Tibial artery (tissue), 4 donors: Measurements from ENCODE around the gene IL12RB1.
A peak's percentile ranks its signal among the peaks of the same experiment; 100 is the strongest.

ENCODE experiments used
- DNase-seq, 2 donors: peaks; one replicate each; pipeline ENCODE4 v3.0.0-alpha.2; 2019
- H3K27ac ChIP-seq, 2 donors: fragments of 200-600 bp; sonication (generic) in 1 of 2; 1 replicate in 1 of 2; 2 replicates in 1 of 2; pipeline ENCODE4 v1.5.1; 2018 to 2019; ENCODE audit warnings: mild to moderate bottlenecking in 1 of 2
- H3K27me3 ChIP-seq, 2 donors: fragments of 200-600 bp; sonication (generic) in 1 of 2; one replicate each; pipeline versions ENCODE4 v1.5.1 to v1.6.0; 2016 to 2019
- H3K36me3 ChIP-seq, 3 donors: fragments of 200-600 bp; sonication (generic) in 2 of 3; one replicate each; pipeline ENCODE4 v1.5.1; 2016 to 2019; ENCODE audit warnings: mild to moderate bottlenecking in 2 of 3
- H3K4me1 ChIP-seq, 4 donors: fragments of 200-600 bp; sonication (generic) in 2 of 4; 1 replicate in 3 of 4; 2 replicates in 1 of 4; pipeline ENCODE4 v1.5.1; 2016 to 2019
- H3K4me3 ChIP-seq, 2 donors: fragments of 200-600 bp; sonication (generic) in 1 of 2; 1 replicate in 1 of 2; 2 replicates in 1 of 2; pipeline ENCODE4 v1.5.1; 2018 to 2019; ENCODE audit warnings: mild to moderate bottlenecking in 2 of 2
- H3K9me3 ChIP-seq, 3 donors: fragments of 200-600 bp; sonication (generic) in 1 of 3; one replicate each; pipeline ENCODE4 v1.5.1; 2016 to 2019
- CTCF ChIP-seq, 2 experiments: fragments of 200-600 bp in 1 of 2; fragments of 450-650 bp in 1 of 2; IDR thresholded peaks; one replicate each; pipeline ENCODE4 v1.5.1; 2017 to 2019; ENCODE audit warnings: antibody characterized with exemption in 2 of 2, mild to moderate bottlenecking in 1 of 2, moderate library complexity in 1 of 2
- intact Hi-C: fragments of 100-400 bp; cut with DNase I; formaldehyde crosslinking; loops from one replicate; pipeline ENCODE4 v1.15.0; 2023; ENCODE audit warnings: low total_unique reads

Gene IL12RB1

GRCh38 chr19:18029617-18030338 is 57.0 kb downstream of the IL12RB1 start:
- peak overlapping the region in 1 of 2 donors; percentile 13 for H3K27ac ChIP-seq
- H3K4me1 ChIP-seq = peaks cover 0 to 15% (median 0%) of the 10 kb centered on the region in 4 donors
- no peak for DNase-seq
- no peaks in the 10 kb centered on the region for H3K27me3 ChIP-seq
- H3K36me3 ChIP-seq = no peaks in the 10 kb centered on the region
- no peaks in the 10 kb centered on the region for H3K9me3 ChIP-seq
- no peak overlapping the region for H3K4me3 ChIP-seq
- intact Hi-C loops = no loop called here
- TF ChIP-seq CTCF (IDR thresholded peaks at IDR 0.05) = no peak

DNA sequence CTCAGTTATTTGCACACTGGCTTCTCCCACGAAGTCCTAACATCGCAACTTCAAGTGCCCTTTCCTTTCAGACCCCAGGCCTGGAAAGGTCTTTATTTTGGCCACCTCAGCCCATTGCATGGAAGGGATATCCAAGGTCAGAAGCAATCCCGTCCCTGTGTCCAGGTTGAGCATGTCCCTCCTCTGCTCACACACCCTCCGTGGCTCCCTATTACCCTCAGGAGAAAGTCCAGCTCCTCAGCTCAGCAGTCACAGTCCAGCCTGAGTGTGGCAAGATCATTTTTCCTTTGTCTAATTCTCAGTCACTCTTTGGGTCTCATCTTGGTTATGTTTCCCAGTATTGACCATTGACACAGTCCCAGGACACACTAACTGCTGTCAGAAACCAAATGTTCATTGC is 59.6 kb downstream of the IL12RB1 start:
- H3K4me1 ChIP-seq = peaks cover 0 to 37% (median 17%) of the 10 kb centered on the region in 4 donors
- H3K9me3 ChIP-seq = no peaks in the 10 kb centered on the region
- no peak overlapping the region for H3K27ac ChIP-seq
- intact Hi-C loops = no loop called here
- no peak for TF ChIP-seq CTCF (IDR thresholded peaks at IDR 0.05)
- H3K27me3 ChIP-seq = no peaks in the 10 kb centered on the region
- no peak for DNase-seq
- H3K36me3 ChIP-seq = no peaks in the 10 kb centered on the region
- H3K4me3 ChIP-seq = no peak overlapping the region

GRCh38 chr19:18023622-18024251 is 63.0 kb downstream of the IL12RB1 start:
- Histone ChIP-seq H3K36me3 (no peaks in the 10 kb centered on the region), H3K27me3 (no peaks in the 10 kb centered on the region), H3K4me3 (no peak overlapping the region), H3K27ac (peak overlapping the region; percentile 83 to 94), H3K9me3 (no peaks in the 10 kb centered on the region), H3K4me1 (peaks cover 12 to 59% (median 49%) of the 10 kb centered on the region in 4 donors)
- intact Hi-C loops = no loop called here
- DNase-seq = peak; percentile 94
- no peak for TF ChIP-seq CTCF (IDR thresholded peaks at IDR 0.05)

- Histone ChIP-seq H3K4me3 (peak overlapping the region in 1 of 2 donors; percentile 7), H3K4me1 (peaks cover 12 to 84% (median 74%) of the 10 kb centered on the region in 4 donors), H3K9me3 (no peaks in the 10 kb centered on the region), H3K27me3 (no peaks in the 10 kb centered on the region), H3K27ac (peak overlapping the region; percentile 83 to 94), H3K36me3 (no peaks in the 10 kb centered on the region)
- no peak for TF ChIP-seq CTCF (IDR thresholded peaks at IDR 0.05)
- peak; percentile 93 to 97 for DNase-seq
- intact Hi-C loops = no loop called here
These were observed 65.5 kb downstream of the IL12RB1 start for GRCh38 chr19:18021121-18021755.

- Histone ChIP-seq H3K36me3 (peaks cover 0 to 4% (median 3%) of the 10 kb centered on the region in 3 donors), H3K4me3 (no peak overlapping the region), H3K9me3 (no peaks in the 10 kb centered on the region), H3K4me1 (peaks cover 12 to 90% (median 76%) of the 10 kb centered on the region in 4 donors), H3K27ac (peak overlapping the region; percentile 83 to 94), H3K27me3 (no peaks in the 10 kb centered on the region)
- peak; percentile 39 for TF ChIP-seq CTCF (IDR thresholded peaks at IDR 0.05)
- peak; percentile 94 to 99 for DNase-seq
- intact Hi-C loops = no loop called here
These were observed 66.3 kb downstream of the IL12RB1 start for GRCh38 chr19:18020212-18021085.
